ENCODE measurements around the gene MAB21L1.

Gene MAB21L1

DNA sequence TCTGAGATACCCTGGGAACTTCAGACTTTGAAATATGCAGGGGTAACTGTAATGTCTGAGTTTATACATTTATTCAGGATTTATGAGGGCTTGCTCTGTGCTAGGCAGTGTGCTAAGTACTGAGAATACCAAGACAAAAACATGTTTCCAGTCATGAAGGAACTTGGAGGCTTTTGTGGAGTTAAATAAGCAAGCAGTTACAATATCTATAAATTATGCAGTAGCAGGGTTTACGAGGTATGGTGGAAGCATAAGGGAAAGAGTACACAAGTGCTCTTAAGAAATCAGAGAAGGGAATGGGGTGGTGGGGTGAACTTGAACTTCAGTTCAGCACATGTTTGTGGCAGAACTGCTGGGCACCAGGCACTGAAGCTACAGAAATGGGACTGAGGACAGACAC, 28.0 kb downstream of the MAB21L1 start:
- Histone ChIP-seq H3K27ac (no peak overlapping the region), H3K4me3 (no peak overlapping the region)
- TF ChIP-seq, protein P1, sequence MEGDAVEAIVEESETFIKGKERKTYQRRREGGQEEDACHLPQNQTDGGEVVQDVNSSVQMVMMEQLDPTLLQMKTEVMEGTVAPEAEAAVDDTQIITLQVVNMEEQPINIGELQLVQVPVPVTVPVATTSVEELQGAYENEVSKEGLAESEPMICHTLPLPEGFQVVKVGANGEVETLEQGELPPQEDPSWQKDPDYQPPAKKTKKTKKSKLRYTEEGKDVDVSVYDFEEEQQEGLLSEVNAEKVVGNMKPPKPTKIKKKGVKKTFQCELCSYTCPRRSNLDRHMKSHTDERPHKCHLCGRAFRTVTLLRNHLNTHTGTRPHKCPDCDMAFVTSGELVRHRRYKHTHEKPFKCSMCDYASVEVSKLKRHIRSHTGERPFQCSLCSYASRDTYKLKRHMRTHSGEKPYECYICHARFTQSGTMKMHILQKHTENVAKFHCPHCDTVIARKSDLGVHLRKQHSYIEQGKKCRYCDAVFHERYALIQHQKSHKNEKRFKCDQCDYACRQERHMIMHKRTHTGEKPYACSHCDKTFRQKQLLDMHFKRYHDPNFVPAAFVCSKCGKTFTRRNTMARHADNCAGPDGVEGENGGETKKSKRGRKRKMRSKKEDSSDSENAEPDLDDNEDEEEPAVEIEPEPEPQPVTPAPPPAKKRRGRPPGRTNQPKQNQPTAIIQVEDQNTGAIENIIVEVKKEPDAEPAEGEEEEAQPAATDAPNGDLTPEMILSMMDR (IDR thresholded peaks at IDR 0.05) = no peak
- no peak for DNase-seq (ENCODE audit: low spot score)
